ENCODE measurements around the gene RGS3. TPM values are rescaled to one million over a fixed set of nuclear protein-coding genes. Genes with fewer than 3 reads are reported as not detected.

Gene RGS3
- total RNA-seq, 1 experiment from 2014 or later = 26.9 TPM

DNA sequence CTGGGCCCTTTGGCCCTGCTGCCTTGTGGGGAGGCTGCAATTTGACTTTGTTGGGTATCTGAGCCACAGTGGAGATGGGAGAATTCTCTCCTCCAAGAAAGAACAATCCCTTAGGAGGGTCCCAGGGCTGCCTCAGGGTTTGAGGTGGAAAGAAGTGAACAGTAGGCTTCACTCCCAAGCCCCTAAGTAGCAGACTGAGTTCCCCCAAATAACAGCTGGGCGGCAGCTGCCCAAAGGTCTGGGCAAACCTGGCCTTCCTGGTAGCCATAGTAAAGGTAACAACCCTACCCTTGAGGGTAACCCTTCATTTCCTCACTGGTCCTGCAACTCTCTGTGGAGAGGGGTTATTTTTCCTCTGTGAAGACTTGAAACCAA, 746 bp downstream of the RGS3 start:
- DNase-seq (ENCODE audit: extremely low read depth, low read depth) = no peak

DNA sequence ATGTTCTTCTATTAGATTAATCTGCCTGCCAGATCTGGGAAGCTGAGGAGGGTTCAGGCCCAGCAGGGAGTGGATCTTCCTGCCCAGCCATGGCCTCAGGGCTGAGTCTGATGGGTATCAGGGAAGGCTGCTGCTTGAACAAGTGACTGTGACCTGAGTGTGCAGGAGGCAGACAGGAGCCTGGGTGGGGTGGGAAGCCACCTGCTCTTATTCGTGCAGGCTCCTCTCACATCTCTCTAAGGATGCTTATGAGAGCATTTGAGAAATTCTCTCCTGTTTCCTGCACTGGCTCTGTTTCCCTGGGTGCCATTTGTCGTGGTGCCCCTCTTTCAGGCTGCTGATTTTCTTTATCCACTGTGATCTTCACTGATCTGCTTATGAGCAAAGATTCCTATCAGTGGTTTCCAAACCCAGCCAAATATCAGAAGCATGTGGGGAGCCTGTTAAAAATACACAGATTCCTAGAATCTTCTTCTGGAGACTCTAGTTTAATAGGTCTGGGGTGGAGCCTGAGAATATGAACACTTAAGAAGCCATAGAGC, 2.1 kb downstream of the RGS3 start:
- no peak for DNase-seq (ENCODE audit: extremely low read depth, low read depth)

DNA sequence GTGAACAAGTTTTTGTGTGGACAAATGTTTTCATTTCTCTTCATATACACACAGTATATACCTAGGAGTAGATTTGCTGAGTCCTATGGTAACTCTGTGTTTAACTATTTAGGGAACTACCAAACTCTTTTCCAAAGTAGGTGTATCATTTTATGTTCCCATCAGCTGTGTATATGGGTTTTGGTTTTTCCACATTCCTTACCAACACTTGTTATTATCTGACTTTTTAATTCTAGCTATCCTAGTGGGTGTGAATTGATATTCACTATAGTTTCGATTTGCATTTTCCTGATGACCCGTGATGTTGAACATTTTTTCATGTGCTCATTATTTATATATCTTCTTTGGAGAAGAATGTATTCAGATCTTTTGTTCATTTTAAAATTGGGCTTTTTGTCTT, 3.7 kb downstream of the RGS3 start:
- DNase-seq (ENCODE audit: extremely low read depth, low read depth) = no peak

DNA sequence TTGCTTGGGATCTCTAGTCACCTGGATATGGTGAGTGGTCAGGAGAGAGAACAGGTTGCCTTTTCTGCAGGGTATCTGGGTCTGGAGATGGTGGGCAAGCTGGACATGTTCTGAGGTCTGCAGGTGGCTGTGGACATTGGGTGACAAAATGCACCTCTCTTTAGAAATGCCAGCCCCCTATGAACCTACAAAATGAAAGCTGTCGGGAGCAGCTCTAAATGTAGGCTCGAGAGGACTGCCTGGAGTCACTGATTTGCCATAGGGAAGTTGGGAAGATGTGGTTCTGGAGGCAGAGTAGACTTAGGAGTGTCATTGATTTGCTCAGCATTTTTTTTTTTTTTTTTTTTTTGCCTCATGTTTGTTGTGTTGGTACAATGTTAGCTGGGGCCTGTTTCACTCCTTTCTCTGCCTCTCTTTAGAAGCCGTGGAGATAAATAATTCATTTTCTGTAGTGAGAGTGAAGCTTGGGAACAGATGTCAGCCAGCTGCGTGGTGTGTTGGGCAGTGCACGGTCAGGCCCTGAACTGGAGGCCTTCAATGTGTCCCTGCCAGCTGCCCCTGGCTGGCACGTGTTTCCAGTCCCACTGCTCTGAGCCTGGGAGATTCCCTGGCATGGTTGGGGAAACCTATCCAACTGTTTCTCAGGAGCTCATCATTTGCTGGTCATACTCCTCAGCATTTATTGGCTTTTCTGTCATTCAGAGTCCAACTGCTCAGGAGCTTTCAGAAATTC, 5.4 kb downstream of the RGS3 start:
- no peak for DNase-seq (ENCODE audit: extremely low read depth, low read depth)

DNA sequence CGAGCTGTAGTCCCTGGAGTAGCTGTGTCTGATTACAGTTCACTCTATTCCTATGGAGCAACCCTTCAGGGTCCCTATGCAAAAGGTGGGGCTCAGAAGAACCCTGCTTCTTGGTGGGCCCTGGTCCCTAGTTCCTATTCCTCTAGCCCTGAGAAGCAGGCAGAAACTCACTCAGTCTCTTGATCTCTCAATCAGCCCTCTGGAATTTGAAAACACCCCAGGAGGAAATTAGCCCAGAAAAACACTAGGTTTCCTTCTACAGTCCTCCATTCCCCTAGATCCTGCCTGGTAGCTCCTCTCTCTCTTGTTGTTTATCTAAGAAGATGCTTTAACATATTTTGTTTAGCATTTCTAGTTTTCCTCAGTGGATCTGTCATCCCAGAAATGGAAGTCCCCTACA, 7.6 kb downstream of the RGS3 start:
- DNase-seq (ENCODE audit: extremely low read depth, low read depth) = no peak

DNA sequence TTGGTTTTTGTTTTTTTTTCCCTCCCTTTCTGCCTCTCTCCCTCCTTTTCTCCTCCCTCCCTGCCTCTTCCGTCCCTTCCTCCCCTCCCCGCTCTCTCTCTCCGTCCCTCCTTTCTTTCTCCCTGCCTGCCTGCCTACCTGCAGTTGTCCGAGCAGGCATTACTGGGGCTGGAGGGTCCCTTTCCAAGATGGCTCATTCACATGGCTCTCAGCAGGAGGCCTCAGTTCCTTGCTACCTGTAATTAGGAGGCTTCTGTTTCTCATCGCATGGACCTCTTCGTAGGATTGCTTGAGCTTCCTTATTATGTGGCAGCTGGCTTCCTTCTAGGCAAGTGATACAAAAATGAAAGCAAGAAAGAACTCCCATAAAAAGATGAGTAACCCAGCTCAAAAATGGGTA, 8.0 kb downstream of the RGS3 start:
- no peak for DNase-seq (ENCODE audit: extremely low read depth, low read depth)

DNA sequence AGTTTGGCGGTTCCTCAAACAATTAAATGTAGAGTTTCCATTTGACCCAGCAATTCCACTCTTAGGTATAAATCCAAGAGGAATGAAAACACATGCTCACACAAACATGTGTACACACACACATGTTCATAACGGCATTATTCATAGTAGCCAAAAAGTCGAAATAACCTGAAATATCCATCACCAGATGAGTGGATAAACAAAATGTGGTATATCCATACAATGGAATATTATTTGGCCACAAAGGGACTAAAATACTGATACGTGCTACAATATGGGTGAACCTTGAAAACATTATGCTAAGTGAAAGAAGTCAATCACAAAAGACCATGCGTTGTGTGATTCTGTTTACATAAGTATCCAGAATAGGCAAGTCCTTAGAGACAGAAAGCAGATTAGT, 8.7 kb downstream of the RGS3 start:
- DNase-seq (ENCODE audit: extremely low read depth, low read depth) = no peak

DNA sequence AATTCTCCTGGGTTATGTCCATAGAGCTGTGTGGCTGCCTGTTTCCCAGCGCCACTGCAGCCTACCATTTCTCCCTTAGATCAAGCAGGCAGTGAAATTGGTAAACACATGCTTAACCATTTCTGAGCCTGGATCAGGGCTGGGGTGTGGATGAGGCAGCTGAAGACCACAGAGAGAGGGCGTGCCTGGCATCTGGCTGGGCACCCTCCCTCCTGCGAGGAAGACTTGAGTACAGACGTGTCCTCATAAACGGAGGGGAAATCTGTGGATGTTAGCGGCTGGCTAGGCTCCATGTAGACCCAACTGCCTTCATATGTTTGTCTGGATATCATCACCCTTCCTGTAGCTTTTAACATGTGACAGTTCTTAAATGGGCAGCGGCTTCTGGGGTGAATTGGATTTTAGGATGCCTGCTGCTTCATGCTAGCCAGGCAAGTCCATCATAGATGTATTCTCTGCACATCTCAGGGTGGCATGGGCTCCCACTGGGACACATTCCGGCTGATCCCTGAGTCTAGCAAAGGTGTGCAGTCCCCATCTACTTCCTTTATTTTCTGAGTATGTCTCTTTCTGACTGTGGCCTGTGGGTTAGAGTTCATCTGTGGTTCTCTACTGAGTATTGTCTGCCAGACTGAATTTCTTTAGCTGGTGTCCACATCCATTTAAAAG, 11.0 kb downstream of the RGS3 start:
- no peak for DNase-seq (ENCODE audit: extremely low read depth, low read depth)

DNA sequence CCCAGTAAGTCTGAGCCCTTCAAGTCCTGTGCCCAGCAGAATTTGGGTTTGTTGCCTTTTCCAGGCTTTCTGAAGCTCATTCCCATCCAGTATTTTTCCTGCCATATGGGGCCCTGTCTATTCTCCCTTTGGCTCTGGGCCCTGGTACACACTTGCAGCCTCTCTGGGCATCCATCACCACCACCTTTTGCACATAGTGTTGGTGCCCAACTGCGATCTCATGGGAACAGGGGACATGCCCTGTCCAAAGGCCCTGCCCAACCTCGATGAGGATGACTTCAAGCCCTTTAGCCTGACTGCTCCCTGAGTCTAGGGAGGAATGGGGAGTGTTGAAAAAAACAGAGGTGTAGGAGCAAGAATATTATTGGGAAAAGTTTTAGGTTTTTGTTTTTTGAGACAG, 11.5 kb downstream of the RGS3 start:
- DNase-seq (ENCODE audit: extremely low read depth, low read depth) = no peak

DNA sequence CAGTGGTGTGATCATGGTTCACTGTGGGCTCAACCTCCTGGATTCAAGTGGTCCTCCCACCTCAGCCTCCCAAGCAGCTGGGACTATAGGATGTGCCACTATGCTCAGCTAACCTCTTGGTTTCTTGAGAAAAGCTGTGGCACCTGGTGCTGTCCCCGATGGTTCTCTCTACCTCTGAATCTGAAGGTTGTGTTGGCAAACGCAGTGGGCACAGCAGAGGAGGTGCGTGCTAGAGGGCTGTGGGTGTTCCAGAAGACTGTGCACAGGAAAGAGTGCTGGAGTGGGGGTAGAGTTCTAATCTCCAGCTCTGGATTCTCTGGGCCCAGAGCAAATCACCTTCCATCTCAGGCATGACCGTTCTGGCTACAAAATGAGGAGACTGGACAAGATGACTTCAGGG, 12.5 kb downstream of the RGS3 start:
- DNase-seq (ENCODE audit: extremely low read depth, low read depth) = no peak

DNA sequence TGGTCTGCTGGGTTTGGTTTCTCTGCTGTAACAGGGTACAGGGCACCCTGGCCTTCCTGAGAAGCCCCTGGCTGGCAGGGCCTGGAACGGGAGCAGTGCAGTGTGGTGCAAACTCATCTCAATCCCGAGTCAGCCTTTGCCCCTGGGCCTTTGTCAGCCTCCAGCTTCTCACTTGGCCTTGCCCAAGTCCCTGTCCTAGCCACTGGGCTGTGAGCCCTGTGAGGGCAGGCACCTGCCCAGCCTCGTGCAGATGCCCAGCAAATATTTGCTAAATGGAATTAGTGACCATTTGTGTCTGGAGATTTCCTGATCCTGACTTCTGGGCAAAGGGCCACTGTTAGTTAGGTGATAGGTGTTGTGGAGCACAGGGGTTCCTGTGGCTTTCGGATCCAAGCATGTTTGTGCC, 13.0 kb downstream of the RGS3 start:
- DNase-seq (ENCODE audit: extremely low read depth, low read depth) = no peak

DNA sequence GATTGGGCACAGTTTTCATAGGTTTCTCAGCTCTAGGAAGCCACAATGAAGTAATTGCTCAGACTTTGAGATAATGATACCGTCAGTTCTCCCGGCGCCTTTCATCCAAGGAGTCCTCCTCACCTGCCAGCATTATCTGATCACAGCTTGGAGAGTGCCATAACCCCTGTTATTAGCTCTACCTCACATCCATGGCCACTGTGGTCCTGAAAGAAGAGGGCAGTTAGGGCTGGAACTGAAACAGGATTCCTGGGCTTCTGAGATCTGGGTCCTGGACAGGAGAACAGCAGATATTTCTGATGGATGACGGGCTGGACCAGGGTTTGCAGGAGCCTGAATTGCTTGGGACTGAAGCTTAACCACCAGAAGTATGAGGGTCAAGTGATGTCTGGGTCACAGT, 13.5 kb downstream of the RGS3 start:
- DNase-seq (ENCODE audit: extremely low read depth, low read depth) = no peak

DNA sequence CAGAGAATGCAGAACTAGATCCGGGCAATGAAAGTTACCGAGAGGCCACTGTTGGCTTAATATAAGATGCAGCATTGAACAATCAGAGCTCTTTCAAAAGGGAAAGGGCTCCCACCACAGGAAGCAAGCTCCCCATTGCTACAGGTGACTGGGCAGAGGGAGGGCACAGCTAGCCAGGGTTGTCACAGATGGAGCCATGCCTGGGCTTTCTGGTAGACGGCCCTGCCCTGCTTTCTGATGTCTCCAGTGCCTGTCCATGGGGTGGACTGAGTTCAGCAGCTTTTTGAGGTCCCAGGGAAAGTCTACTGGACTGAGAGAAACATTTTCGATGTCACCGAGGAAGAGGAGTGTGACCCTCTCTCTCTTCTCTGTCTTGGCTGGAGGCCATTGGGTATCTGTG, 14.1 kb downstream of the RGS3 start:
- DNase-seq (ENCODE audit: extremely low read depth, low read depth) = no peak

DNA sequence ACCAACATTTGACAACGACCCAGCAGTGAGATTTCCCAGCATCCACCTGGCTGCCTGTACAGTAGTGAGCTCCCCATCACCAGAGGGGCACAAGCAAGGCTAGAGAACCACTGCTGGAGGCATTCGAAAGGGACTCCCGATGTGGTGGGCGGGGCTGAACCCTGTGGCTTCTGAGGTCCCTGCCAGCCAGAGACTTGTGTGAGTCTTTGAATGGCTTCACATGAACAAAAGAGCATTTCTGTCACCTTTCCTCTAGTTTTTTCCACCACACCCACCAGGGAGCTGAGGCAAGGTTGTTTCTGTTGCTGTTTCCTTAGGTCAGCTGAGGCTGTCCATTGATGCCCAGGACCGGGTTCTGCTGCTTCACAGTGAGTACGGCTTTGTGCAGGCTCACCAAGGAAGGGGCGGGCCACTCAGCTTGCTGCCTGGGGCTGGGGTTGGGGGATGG, 15.7 kb downstream of the RGS3 start:
- DNase-seq (ENCODE audit: extremely low read depth, low read depth) = no peak

DNA sequence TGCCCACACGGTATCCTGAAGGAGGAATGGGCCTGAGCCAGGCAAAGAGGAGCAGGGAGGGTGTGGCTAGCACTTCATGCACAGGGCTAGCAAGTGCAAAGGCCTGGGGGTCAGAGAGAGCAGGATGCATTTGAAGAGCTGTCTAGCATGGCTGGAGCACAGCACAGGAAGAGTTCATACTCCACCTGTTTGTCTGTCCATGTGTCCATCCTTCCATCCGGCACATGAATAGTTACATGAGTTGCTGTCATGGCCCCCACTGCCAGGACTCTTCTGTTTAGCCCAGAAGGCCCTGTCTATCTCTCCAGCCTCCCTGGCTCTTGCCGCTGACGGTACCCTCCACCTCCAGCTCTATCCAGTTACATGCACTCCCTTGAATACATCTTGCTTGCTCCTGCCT, 17.1 kb downstream of the RGS3 start:
- DNase-seq (ENCODE audit: extremely low read depth, low read depth) = no peak

DNA sequence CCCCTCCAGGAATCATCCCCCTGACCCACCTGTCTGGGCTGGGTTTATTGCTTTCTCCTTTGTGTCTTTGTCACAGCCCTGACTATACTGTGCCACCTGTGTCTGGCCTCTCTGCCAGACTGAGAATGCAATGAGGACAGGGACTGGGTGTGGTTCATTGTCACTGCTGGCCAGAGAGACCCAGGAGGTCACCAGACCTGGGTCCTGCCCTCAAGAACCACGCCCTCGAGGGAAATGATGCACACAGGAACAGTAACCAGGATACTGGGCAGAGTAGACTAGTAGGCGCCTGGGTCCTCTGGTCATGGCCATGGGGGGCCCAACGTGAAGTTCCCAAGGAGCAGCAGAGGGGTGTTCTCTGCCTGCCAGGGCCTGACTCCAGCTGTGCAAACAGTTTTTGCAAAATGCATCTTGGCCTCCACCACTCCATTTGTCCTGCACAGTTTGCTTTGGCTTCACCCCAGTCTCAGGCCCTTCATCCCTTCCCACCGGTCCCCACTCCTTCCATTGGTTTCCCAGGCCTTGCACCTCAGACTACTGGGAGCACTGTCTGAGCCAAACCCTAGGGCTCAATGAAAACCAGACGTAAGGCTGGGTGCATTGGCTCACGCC, 17.8 kb downstream of the RGS3 start:
- no peak for DNase-seq (ENCODE audit: extremely low read depth, low read depth)

DNA sequence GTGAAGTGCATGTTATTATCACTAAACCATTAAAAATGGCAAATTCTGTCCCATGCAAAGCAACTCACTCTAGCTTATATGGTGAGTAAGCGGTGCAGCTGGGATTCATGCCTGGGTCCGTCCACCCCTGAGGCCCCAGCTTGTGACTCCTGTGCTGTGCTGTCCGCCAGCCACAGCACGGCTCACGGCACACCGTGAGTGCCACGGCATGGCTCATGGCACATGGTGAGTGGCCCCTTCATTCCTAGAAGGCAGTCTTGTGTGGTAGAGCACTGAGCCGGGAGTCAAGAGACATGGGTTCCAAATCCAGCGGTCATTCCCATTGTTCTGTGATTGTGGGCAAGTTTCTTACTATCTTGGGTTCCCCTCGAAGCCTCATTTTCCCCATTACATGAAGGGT, 18.8 kb downstream of the RGS3 start:
- DNase-seq (ENCODE audit: extremely low read depth, low read depth) = no peak

DNA sequence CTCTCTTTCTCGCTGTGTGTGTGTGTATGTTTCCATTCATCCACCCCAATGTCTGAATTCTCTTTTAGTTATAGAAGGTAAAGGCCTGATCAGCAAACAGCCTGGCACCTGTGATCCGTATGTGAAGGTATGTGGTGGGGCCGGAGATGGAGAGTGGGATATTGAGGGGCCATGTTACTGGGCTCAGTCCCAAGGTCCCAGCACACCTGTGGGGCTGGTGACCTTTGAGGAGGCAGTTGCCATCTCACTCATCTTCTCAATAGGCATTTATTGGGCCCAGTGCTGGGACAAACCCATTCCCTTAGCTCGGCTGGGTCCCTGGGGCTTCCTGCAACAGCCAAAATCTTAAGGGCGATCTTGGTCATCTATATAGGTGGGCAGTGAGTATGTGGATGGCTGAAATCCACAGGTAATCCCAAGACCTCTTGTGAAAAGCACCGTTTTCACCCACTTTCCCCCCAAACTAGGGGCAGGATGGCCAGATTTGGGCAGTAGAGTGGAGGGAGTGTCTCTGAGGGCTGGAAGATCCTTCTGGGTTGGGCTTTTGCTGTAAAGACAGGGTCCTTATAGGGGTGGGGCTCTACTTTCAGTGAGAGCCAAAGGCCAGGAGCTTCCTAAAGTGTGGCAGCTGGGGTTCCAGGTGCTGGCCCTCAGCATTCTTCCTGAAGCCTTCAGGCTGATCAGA, 19.6 kb downstream of the RGS3 start:
- DNase-seq (ENCODE audit: extremely low read depth, low read depth) = no peak

DNA sequence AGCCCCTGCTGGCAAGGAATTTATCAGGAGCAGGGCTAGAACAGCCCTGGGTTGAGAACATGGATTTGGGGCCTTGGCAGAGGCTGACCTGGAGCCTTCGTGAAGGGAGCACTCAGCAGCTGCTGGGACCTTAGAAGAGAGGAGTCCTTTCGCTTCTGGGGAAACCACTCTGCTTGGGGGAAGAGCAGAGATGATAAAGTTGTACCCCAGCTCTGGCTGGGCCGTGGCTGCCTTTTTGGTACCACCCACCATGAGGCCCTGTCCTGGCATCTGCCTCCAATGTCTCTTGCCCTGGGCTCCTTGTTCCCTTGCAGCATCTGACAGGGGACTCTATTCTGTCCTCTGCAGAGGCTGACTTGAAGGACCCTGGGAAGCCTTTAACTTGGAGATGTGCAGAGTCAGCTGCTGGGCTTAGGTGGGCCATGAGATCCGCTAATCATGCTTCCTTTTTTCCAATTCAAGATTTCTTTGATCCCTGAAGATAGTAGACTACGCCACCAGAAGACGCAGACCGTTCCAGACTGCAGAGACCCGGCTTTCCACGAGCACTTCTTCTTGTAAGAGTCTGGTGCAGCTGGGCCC, 20.2 kb downstream of the RGS3 start:
- no peak for DNase-seq (ENCODE audit: extremely low read depth, low read depth)

DNA sequence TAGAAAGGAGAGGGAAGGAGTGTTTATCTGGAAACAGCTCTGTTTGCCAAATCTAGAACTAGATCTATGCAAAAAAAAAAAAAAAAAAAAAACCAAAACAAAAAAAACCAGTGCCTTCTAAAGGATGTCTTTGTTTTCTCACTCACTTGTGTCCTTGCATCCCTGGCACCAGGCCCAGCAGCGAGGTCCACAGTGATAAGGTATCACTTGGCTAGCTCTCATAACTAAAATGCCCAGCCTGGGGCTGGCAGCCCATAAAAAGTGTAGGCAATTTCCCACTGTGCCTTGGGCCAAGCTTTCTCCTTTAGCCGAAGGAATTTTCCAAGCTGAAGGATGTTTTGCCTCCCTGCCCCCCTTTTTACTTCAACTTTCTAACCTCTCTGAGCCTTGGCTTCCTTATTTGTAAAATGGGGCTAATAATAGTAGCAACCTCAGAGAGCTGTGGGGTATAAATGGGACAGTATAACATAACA, 20.8 kb downstream of the RGS3 start:
- no peak for DNase-seq (ENCODE audit: extremely low read depth, low read depth)

DNA sequence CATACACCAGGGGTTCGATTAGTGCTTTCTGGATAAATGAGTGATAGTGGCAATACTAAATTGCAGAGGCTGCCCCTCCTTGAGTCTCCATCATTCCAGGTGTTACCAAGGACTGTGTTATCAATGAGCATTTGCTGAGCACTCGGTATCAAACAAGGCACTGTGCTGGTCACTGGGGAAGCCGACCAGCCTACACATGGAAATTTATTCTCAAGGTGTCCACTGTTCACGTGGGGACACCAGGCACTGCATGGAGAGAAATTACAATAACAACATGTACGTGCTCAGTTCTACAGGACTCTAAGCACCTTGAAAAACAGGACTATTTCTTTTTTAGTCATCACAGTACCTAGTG, 22.2 kb downstream of the RGS3 start:
- no peak for DNase-seq (ENCODE audit: extremely low read depth, low read depth)
